HG03520 (cell line): Measurements from ENCODE around the gene SPON1.
"Not testable (repeated sequence)": the region's sequence is repeated elsewhere in the genome, so short reads cannot be mapped to it uniquely, and the experiment has no call there.

Source experiments
- ATAC-seq: cut with Tn5 transposase; IDR thresholded peaks from one replicate; pipeline ENCODE4 v1.9.1; 2021; ENCODE audit warnings: mild to moderate bottlenecking, moderate library complexity; ENCODE audit not compliant: unreplicated experiment

Gene SPON1

DNA sequence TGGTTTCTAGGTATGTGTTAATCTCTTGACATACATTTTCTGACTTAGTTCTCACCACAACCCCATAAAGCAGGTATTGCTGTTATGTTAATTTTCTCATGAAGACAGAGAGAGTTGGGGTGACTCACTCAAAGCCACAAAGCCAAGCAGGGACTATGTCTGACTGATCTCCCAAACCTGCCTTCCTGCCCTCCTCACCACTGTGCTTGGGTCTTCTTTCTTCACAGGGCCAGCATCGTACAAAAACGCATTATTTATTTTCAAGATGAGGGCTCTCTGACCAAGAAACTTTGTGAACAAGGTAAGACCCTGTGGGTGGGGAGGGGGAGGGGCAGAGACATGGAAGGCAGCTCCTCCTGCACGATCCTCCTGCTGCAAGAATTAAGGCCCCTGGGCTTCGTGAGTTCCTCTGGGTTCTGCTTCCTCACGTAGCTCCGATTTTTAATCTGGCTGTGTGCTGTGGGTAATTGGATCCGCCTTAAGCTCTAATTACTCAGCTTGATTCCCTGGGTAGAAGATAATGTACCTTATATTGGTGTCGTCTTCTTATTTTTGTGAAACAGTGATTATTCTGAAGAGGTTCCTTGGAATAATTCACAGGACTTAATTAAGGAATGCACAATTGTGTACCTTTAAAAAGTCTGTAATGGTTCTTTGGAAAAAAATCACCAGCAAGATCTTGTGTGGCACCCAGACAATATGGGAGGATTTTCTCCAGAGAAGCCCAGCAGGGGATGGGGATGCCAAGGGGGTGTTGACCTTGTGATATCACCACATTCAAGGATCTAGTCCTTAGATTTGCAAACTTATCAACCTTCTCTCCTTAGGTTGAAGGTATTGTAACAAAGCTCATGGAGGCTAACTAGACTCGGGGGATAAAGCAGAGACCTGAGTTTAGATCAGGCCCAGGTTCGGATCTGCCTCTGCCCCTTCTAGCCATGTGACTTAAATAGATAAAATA lies 112.9 kb downstream of the SPON1 start:
- no peak for ATAC-seq

DNA sequence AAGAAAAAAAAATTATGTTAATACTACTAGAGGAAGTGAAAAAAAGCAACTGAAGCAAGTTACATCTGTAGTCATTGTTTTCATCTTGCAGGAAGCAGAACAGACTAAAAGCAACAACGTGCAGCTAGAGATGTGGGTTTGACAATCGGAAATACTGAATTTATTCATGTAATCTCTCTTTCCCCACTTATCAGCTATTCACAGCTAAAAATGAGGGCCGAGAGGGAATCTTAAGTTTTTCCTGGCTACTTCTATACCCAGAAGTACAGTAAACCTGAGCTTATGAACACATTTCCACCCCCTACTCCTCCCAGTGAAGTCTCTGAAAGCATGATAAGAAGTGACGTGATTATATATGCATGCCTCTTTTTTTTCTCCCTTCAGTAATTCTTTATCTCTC lies 116.5 kb downstream of the SPON1 start:
- no peak for ATAC-seq

DNA sequence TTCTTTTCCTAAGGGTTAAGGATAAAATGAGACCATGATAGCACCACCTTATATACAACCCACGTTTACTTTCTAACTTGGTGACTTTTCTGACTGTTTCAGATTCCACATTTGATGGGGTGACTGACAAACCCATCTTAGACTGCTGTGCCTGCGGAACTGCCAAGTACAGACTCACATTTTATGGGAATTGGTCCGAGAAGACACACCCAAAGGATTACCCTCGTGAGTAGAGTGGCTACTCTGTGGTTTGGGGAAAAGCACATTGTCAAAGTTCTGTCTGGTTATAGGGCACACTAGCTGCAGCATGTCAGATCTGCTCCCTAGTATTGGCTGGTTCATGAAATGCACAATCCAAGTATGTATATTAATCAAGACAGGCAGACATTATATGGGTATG lies 117.3 kb downstream of the SPON1 start:
- ATAC-seq: no peak

DNA sequence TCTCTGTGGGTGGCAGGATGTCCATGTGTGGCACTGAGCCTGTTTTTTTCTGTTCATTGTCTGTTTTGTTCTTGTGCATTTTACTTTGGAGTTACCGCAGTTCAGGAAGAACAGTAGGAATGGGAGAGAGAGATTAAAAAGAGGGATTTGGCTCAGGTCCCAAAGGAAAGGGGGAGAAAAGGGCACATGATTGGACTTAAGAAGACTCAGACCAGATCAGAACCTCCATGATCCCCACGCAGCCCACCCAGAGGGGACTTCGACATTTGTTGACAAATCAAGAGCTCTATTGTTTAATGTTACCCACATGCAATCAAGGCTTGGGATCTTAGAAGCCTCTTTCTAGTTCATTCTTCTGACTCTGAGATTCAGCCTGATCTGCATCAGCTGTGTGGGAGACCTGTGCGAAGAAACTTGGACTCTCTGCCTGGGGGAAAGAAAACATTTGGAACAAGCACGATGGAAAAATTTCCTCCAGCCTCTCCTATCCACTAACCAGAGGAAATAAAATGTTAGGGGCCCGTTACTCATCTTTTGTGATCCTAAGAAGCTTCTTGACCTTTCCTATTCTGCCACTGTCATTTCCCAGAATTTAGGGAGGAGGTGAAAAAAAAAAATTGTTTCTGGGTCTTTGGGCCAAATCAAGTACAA lies 119.2 kb downstream of the SPON1 start:
- no peak for ATAC-seq

GRCh38 chr11:14082338-14082737 lies 119.8 kb downstream of the SPON1 start:
- no peak for ATAC-seq

- not testable (repeated sequence) for ATAC-seq
Measured at GRCh38 chr11:14088861-14089260, 126.3 kb downstream of the SPON1 start.

- ATAC-seq: no peak
Measured at GRCh38 chr11:14089690-14090462, 127.4 kb downstream of the SPON1 start.

DNA sequence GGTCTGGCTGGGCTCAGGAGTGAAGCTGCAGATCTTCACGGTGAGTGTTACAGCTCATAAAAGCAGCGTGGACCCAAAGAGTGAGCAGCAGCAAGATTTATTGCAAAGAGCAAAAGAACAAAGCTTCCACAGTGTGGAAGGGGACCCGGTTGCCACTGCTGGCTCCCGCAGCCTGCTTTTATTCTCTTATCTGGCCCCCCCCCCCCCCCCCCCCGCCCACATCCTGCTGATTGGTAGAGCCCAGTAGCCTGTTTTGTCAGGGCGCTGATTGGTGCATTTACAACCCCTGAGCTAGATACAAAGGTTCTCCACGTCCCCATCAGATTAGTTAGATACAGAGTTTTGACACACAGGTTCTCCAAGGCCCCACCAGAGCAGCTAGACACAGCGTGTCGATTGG lies 128.1 kb downstream of the SPON1 start:
- ATAC-seq: not testable (repeated sequence)

- no peak for ATAC-seq
Measured at GRCh38 chr11:14093065-14093464, 130.5 kb downstream of the SPON1 start.

GRCh38 chr11:14094481-14095037 lies 132.0 kb downstream of the SPON1 start:
- ATAC-seq: no peak

- no peak for ATAC-seq
Measured at GRCh38 chr11:14095882-14096281, 133.4 kb downstream of the SPON1 start.

DNA sequence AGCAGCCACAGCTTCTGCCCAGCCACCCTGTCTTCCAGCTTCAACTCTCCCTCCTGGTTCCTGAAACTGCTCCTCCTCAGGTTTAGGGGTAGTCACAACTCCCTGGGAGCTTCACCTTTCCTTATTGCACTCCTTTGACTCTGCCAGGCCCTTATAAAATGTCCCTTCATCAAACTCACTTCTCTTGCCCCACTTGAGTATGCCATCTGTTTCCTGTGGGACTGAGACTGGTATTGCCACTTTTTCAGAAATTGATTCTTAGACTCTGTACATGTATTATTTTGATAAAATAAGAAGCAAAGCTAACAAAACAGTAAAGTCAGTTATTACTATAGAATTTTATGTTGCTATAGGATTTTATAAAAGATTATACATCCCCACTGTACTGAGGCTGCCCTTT lies 134.1 kb downstream of the SPON1 start:
- no peak for ATAC-seq

GRCh38 chr11:14101388-14101787 lies 138.9 kb downstream of the SPON1 start:
- ATAC-seq: no peak

DNA sequence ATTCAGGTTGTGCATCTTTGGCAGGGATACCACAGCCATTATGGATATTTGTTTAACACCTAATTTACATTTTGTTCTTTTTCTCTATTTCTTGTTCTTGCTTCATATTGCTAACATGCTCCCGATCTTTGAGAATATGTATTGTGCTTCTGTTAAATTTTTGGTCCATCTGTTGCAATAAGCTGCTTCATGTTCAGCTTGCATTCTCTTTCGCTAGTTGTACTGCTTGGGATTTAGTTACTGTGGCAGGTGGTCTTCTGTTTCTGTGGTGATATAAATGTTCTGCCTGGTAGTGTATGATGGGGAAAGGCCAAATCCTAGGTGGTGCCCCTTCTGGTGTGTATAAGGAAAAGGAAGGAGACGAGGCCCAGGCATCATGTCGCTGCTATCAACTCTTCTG lies 140.2 kb downstream of the SPON1 start:
- ATAC-seq: no peak

- ATAC-seq: no peak
Measured at GRCh38 chr11:14105446-14105845, 142.9 kb downstream of the SPON1 start.

GRCh38 chr11:14106303-14107049 lies 144.0 kb downstream of the SPON1 start:
- no peak for ATAC-seq

GRCh38 chr11:14107050-14107430 lies 144.5 kb downstream of the SPON1 start:
- no peak for ATAC-seq

GRCh38 chr11:14109742-14110141 lies 147.2 kb downstream of the SPON1 start:
- no peak for ATAC-seq

DNA sequence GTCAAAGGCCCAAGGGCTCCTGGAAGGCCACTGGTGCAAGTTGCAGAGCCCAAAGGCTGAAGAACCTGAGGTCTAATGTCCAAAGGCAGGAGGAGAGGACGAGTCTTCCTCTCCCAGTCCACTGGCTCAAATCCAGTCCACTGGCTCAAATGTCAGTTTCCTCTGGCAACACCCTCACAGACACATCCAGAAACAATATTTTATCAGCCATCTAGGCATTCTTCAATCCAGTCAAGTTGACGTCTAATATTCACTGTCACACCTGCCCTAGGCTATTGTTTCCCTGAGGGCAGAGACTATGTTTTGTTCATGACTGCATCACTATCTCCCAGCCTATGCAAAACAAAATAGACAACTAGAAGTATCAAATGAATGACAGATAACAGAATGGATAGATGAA lies 148.1 kb downstream of the SPON1 start:
- no peak for ATAC-seq

DNA sequence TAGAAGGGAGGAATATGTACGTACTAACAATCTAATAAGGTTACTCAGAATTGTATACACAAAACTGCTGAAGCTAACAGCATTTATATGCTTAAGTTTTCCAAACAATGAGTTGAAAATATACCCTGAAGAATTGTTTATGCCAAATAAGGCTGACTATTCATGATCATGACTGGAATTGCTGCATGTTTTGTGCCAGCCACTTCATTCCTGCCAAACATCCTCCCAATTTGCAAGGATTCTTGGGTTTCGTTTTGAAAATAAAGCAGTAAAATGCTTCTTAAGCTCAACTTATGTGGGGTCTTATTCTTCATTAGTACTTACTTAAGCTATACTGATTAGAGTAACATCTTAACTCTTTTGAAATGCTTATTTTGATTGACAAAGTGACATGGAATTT lies 149.0 kb downstream of the SPON1 start:
- ATAC-seq: no peak
